NCI-H2227 treated with DMSO at 0.1 percent for 48 hours (cell line): ENCODE measurements around the gene TTLL11.

Experiments used
- DNase-seq: peaks from one replicate; lab custom pipeline; 2025; lab: John Stamatoyannopoulos, UW

Gene TTLL11

GRCh38 chr9:121966706-121967105 is 126.4 kb downstream of the TTLL11 start:
- no peak for DNase-seq

DNA sequence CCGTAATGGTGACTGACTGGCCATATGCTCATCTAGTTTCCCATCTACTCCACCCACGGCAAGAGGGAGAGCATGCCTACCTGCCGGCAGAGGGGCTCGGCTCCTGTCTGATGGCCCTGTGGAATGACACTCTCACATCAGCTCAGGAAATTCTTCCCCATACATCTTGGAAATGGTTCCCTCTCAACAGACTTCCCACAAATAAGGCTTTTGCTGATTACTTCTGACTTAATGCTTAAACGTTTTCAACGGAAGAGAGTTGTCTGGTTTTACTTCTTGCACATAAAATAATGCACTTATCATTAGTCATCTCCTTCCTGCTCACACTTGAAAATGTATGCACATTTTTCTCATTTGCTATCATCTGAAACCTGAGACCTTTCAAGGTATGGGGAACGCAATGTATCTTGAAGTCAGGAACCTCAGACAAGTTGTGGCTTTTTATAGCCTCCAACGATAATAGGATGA is 129.5 kb downstream of the TTLL11 start:
- DNase-seq, result no peak

DNA sequence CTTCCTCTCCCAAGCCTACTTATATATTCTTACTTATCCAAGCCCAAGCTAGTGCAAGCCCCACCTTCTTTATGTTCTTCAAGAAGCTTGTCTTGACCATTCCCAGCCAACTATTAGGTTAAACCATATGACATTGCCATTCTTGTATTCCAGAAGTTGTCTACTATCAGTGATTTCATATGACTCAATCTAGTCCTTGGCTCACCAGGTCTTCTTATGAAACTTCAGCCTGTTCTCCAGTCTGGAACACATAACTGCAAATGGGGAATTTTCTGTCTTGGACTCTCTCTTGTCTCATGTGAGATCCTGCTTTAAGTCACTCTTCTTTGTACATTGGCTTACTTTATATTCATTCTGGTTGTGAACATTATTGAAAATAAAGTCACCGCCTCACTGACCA is 130.7 kb downstream of the TTLL11 start:
- DNase-seq, result no peak

DNA sequence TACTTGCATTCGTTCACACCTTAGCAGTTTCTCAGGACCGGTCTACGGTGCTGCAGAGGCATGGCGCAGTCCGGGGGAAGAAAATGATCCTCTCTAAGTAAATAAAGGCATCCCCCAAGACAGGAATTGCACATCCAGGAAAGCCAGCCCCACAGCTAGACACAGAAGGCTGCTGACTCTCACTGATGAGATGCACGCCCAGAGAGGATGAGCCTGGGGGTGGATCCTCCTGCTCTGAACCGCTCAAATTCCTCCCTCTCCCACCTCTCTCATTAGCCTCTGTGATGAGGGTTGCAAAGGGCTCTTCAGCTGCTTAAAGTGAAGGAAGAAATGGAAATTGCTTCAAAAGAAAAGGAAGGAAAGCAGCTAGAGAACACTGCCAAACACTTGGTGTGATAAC is 132.4 kb downstream of the TTLL11 start:
- no peak for DNase-seq

- DNase-seq, result no peak
Observed at GRCh38 chr9:121958530-121958929, 134.6 kb downstream of the TTLL11 start.

GRCh38 chr9:121956808-121957207 is 136.3 kb downstream of the TTLL11 start:
- DNase-seq, result no peak

- no peak for DNase-seq
Observed at GRCh38 chr9:121955649-121956048, 137.5 kb downstream of the TTLL11 start.

- DNase-seq, result peak; percentile 11
Observed at GRCh38 chr9:121954477-121955140, 138.5 kb downstream of the TTLL11 start.

GRCh38 chr9:121952611-121953010 is 140.5 kb downstream of the TTLL11 start:
- DNase-seq, result no peak

GRCh38 chr9:121950866-121951265 is 142.2 kb downstream of the TTLL11 start:
- DNase-seq, result no peak

GRCh38 chr9:121950441-121950840 is 142.7 kb downstream of the TTLL11 start:
- no peak for DNase-seq

GRCh38 chr9:121949766-121950165 is 143.3 kb downstream of the TTLL11 start:
- DNase-seq, result no peak

DNA sequence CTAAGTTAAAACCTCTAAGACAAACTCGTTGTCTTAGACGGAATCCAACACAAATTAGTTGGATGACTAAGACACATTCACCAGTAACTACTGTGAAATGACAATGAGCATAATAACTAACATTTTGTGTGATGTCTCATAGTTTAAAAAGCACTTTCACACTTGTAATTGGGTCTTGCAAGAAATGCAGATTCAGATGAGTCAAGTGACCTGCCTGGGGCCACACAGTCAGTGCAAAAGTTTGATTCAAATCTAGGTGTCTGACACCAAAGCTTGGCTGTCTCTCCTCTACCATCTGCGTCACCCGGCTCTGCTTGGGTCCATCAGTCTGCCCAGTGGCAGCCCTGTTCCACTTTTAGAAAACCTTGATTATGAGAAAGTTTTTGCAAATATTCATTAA is 143.7 kb downstream of the TTLL11 start:
- no peak for DNase-seq

DNA sequence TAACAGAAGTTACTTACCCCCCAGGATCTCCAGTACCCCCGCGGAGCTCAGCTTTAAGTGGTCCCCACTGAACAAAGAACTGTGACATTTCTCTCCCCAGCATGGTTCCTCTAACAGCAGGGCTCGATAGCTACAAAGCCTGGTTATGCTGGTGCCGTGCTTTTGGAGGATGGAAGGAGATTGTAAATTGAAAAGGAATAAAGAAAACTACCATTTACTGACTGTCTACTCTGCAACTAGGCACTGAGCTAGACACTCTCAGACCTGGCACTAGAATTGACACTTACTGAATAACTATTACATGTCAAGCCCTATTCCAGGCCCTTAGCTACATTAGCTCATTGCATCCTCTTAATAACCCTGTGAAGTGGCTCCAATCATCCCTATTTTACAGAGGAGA is 145.3 kb downstream of the TTLL11 start:
- DNase-seq, result peak; percentile 72

DNA sequence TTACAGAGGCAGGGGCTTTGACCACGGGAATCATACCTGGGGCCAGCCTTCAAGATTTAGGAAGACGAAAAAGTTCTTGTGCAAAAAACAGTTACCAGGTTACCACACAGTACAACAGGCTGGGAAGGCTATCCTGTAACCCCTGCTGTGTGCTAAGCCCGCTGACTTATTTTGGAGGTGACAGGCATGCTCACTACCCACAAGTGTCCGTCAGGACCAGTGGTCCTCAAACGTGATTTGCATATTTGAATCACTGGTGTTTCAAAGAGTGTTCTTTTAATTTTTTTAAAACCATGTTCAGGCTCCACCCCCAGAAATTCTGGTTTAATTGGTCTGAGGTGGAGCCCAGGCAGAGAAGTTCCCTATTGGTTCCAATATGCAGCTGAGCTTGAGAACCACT is 146.6 kb downstream of the TTLL11 start:
- DNase-seq, result no peak

DNA sequence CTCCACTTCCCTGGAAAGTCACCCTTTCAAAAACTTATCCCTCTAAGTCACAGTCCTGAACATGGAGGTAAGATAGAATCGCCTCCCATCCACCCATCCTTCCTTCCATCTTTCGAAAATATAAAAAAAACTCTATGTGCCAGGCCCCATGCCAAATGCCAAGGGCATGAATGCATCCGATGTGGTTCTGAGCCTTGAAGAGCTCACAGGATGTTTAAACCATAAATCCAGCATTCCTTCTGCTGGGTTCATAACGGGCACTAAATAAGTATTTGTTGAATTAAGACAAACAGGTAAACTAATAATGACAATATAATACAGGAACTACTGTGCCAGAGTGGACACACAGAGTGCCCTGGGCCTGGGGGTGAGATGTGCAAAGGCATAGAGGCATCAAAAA is 147.3 kb downstream of the TTLL11 start:
- no peak for DNase-seq

DNA sequence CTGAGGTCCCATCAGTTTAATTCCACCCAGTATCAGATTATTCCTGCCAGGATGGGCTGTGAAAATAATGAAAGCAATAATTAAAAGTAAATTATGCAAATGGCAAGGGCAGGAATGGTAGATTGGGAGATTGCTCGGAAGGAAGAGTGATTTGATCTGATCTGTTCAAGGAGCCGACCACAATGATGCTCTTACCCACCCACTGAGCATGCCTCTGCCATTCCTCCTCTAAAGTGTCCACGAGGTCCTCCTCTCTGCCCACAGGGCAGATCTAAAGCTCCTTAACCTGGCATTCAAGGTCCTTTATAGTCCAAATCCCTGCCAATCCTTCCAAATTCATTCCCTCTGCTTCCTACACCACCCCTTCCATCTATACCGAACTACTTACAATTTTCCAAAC is 147.8 kb downstream of the TTLL11 start:
- DNase-seq, result no peak

- no peak for DNase-seq
Observed at GRCh38 chr9:121944711-121945191, 148.4 kb downstream of the TTLL11 start.

DNA sequence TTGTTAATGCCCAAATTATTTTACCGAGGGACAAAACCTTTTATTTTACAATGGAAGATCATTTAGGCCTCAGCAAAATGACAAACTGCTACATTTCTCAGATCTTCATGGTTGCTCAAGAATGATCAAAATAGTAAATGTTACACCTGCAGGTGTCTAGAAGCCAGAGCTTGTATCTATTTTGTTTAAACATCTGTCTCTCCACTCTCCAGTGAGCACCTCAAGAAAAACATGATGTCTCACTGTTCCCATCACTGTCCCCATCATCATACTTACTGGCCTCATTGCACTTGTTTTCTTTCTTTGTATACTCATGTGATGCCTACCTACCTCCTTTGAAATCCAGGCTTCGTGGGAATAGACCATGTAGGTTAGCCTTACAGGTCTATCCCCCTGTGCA is 149.6 kb downstream of the TTLL11 start:
- DNase-seq, result no peak

GRCh38 chr9:121942866-121943382 is 150.2 kb downstream of the TTLL11 start:
- DNase-seq, result no peak

- DNase-seq, result no peak
Observed at GRCh38 chr9:121942313-121942712, 150.8 kb downstream of the TTLL11 start.

DNA sequence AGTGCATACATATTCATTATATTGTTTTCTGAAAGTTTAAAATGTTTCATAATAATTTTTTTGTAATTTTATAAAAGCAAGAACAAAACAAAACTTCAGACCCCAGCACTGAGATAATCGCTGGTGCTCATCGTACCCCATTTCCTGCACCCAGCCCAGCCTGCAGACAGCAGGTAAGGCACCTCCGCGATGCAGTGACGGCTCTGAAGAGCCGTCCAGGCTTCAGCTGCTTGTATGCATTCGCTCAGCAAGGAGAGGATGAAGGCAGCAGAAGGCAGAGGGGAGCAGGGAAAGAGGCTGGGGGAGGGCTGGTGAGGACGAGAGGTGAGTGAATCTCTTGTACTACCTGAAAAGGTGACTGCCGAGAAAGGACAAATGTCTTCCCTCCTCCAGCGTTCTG is 153.5 kb downstream of the TTLL11 start:
- DNase-seq, result no peak

GRCh38 chr9:121938621-121939020 is 154.5 kb downstream of the TTLL11 start:
- DNase-seq, result no peak

GRCh38 chr9:121937240-121937639 is 155.9 kb downstream of the TTLL11 start:
- no peak for DNase-seq
